ENCODE measurements around the gene LRRC8B.

DNA sequence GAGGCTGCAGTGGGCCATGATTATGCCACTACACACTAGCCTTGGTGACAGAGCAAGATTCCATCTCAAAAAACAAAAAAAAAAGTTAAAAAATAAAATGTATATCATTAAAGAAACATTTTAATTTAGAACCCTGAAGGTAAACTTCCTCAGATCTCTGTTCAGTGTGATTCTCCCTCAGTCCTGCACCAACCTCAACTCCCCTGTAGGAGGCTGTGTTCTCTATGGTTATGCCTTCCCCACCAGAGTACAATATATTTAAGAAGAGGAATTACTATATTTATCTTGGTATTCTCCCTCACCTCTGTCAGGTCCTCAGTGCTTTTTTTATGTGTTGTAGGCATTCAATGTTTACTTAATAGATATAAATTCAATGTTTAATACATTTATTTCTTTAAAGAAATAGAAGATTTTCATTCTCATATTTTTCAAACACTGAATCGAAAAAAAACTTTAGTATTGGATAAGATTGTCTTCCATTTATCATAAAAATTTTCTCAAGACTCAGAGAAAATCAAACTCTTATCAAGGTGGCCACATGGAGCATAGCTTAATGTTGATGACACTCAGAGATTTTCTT is 4.8 kb upstream of the LRRC8B start:
- TF ChIP-seq CSRNP3 (CRISPR knock-in tag; IDR thresholded peaks at IDR 0.05) (no peak), ZNF8 (CRISPR knock-in tag; IDR thresholded peaks at IDR 0.05) (no peak)

Data from SK-N-SH treated with all-trans-retinoic acid at 6 μM for 48 hours (cell line).